Osteocyte (in vitro differentiated cells): ENCODE measurements around the gene CLEC16A. TPM values are rescaled to one million over a fixed set of nuclear protein-coding genes. Genes with fewer than 3 reads are reported as not detected.

Source experiments
- DNase-seq: peaks from one replicate; pipeline ENCODE4 v3.0.0; 2021; ENCODE audit warnings: mixed read lengths; ENCODE audit not compliant: unreplicated experiment; ENCODE audit errors: extremely low spot score
- H3K27ac Mint-ChIP-seq: one replicate; pipeline ENCODE4 v1.8.0; 2021; ENCODE audit warnings: mild to moderate bottlenecking, mixed read lengths; ENCODE audit not compliant: unreplicated experiment
- H3K27me3 Mint-ChIP-seq: one replicate; pipeline ENCODE4 v1.8.0; 2021; ENCODE audit warnings: mixed read lengths; ENCODE audit not compliant: unreplicated experiment
- H3K36me3 Mint-ChIP-seq: one replicate; pipeline ENCODE4 v1.8.0; 2021; ENCODE audit warnings: mixed read lengths; ENCODE audit not compliant: unreplicated experiment
- H3K4me1 Mint-ChIP-seq: one replicate; pipeline ENCODE4 v1.8.0; 2021; ENCODE audit warnings: mixed read lengths; ENCODE audit not compliant: unreplicated experiment
- H3K4me3 Mint-ChIP-seq: one replicate; pipeline ENCODE4 v1.8.0; 2021; ENCODE audit warnings: mild to moderate bottlenecking, moderate library complexity, mixed read lengths; ENCODE audit not compliant: unreplicated experiment
- H3K9me3 Mint-ChIP-seq: one replicate; pipeline ENCODE4 v1.8.0; 2021; ENCODE audit warnings: mixed read lengths; ENCODE audit not compliant: unreplicated experiment
- CTCF ChIP-seq: fragments of 200-600 bp; sonication (generic); IDR thresholded peaks from 2 replicates; pipeline ENCODE4 v1.5.0; 2021; ENCODE audit warnings: antibody characterized with exemption, mild to moderate bottlenecking, moderate library complexity
- total RNA-seq: library from RNA; stranded (reverse); gene quantifications from 2 replicates; pipeline ENCODE4 v1.2.1, GENCODE V29; 2021

CLEC16A gene
- total RNA-seq, 1 donor from 2014 or later = 22.1 TPM

GRCh38 chr16:11165349-11165748, 221.0 kb downstream of the CLEC16A start:
- Mint-ChIP-seq H3K27ac (no peak overlapping the region), H3K27me3 (no peaks in the 10 kb centered on the region), H3K36me3 (peaks cover 28% of the 10 kb centered on the region), H3K9me3 (no peaks in the 10 kb centered on the region), H3K4me1 (peaks cover 11% of the 10 kb centered on the region), H3K4me3 (no peak overlapping the region)
- TF ChIP-seq CTCF = no peak
- DNase-seq = no peak

GRCh38 chr16:11165894-11166665, 221.7 kb downstream of the CLEC16A start:
- no peak overlapping the region for H3K4me3 Mint-ChIP-seq
- H3K36me3 Mint-ChIP-seq = peaks cover 23% of the 10 kb centered on the region
- H3K27me3 Mint-ChIP-seq = no peaks in the 10 kb centered on the region
- peaks cover 11% of the 10 kb centered on the region for H3K4me1 Mint-ChIP-seq
- TF ChIP-seq CTCF = no peak
- H3K9me3 Mint-ChIP-seq = no peaks in the 10 kb centered on the region
- DNase-seq = no peak
- no peak overlapping the region for H3K27ac Mint-ChIP-seq

GRCh38 chr16:11167581-11167980, 223.2 kb downstream of the CLEC16A start:
- TF ChIP-seq CTCF = no peak
- no peaks in the 10 kb centered on the region for H3K4me1 Mint-ChIP-seq

GRCh38 chr16:11168386-11169051, 224.2 kb downstream of the CLEC16A start:
- DNase-seq = no peak
- H3K4me1 Mint-ChIP-seq = no peaks in the 10 kb centered on the region

More at GRCh38 chr16:11167581-11167980, 223.2 kb downstream of the CLEC16A start:
- no peaks in the 10 kb centered on the region for H3K27me3 Mint-ChIP-seq
- H3K9me3 Mint-ChIP-seq = no peaks in the 10 kb centered on the region
- DNase-seq = no peak
- H3K4me3 Mint-ChIP-seq = no peak overlapping the region
- H3K36me3 Mint-ChIP-seq = peaks cover 26% of the 10 kb centered on the region
- H3K27ac Mint-ChIP-seq = no peak overlapping the region

More at GRCh38 chr16:11168386-11169051, 224.2 kb downstream of the CLEC16A start:
- H3K36me3 Mint-ChIP-seq = peaks cover 26% of the 10 kb centered on the region
- H3K27me3 Mint-ChIP-seq = no peaks in the 10 kb centered on the region
- no peak overlapping the region for H3K27ac Mint-ChIP-seq
- H3K9me3 Mint-ChIP-seq = no peaks in the 10 kb centered on the region
- TF ChIP-seq CTCF = no peak
- H3K4me3 Mint-ChIP-seq = no peak overlapping the region
